NCI-H187 (cell line): ENCODE results near the gene ABLIM2.
A peak's percentile ranks its signal among the peaks of the same experiment; 100 is the strongest.

Experiments used
- DNase-seq, 2 experiments: peaks; one replicate each; lab custom pipeline; 2025; lab: John Stamatoyannopoulos, UW

The ABLIM2 gene

GRCh38 chr4:8158710-8159536 lies at the start of gene ABLIM2:
Gene ABLIM2 (minus strand): TSS chr4:8158813. CDS start chr4:8158689, 124 bp downstream.
- peak; percentile 96 to 99 for DNase-seq

- no peak for DNase-seq
Measured at GRCh38 chr4:8207314-8207713, 48.7 kb upstream of the ABLIM2 start.

DNA sequence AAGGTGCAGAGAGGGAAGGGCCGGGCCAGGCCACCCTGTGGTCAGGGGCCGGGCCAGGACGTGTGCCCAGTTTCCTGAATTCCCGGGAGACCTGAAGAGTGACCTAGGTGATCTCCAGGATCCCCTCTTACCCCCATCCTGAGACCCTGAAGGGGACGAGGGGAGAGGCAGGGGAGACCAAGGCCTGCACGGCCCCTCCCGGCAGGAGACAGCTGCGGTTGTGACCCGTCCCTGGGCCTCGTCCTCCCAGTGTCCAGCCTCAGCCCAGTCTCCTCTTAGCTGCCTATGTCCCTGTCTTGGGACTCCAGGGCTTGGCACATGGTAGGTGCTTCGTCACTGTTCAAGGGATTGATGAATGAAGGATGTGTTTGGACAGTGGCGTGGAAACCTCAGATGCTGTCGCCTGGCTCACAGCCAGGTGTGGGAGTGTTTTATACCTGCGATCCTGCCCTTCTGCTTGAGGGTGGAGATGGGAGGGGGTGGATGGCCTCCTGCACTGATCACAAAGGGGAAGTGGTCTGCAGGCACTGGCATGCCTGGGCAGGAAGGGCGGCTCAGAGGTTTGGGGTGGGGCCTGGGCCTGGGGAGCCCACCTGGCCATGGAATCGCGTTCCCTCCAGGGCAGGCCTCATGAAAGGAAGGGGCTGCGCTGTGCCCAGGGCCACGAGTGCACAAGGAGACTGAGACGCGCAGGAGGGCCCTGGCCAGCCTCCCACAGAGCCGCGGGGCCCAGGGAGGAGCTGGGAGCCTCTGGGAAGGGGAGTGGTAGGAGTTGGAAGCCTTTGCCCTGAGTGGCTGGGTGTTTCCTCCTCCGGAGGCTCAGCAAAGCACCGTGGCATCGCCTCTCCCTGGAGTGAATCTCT lies 47.4 kb upstream of the ABLIM2 start:
- peak; percentile 44 to 57 for DNase-seq

- no peak for DNase-seq
Measured at GRCh38 chr4:8205241-8205707, 46.7 kb upstream of the ABLIM2 start.

DNA sequence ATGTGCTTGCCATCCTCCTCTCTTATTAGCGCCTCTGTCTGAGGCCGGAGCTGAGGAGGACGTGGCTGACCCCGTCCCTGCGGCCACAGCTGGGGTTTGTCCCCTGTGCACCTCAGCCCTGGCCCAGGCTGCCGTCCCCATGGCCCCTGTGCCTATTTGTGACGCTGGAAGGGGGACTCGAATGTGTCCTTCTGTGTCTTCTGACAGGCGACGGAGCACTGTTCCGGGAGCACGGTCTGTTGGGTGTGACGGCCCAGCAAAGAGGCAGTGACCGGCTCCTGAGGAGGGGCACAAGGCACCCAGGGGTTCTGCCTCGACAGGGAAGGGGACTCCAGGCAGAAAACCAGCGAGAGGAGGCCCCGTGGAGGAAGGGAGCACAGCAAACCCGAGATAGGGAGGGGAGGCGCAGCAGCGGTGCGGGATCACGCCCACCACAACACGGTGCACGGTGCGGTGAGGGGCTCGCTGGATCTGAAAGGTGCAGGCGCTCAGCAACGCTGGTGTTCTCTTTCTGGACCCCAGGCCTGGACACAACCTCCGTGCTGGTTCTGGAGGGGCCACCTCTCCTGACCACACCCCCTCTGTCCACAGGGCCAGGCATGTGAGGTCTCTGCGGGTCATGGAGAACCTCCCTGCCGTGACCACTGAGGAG lies 46.1 kb upstream of the ABLIM2 start:
- no peak for DNase-seq

- no peak for DNase-seq
Measured at GRCh38 chr4:8203817-8204216, 45.2 kb upstream of the ABLIM2 start.

DNA sequence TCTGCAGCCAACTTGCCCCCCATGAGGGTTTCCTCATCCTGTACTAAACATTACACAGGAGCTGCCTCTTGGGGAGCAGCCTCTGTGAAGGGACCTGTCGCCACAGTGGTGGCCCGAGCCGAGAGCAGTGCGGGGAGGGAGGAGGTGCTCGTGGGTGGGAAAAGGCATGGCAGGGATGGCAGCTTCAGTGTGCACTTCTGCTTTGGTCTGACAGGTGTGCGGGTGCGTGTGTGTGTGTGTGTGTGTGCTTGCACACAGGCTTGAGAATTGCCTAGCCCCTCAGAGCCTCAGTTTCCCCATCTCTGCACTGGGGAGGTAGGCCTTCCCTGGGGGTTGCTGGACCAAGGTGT lies 44.4 kb upstream of the ABLIM2 start:
- no peak for DNase-seq

GRCh38 chr4:8202108-8203051 lies 43.8 kb upstream of the ABLIM2 start:
- DNase-seq = no peak

DNA sequence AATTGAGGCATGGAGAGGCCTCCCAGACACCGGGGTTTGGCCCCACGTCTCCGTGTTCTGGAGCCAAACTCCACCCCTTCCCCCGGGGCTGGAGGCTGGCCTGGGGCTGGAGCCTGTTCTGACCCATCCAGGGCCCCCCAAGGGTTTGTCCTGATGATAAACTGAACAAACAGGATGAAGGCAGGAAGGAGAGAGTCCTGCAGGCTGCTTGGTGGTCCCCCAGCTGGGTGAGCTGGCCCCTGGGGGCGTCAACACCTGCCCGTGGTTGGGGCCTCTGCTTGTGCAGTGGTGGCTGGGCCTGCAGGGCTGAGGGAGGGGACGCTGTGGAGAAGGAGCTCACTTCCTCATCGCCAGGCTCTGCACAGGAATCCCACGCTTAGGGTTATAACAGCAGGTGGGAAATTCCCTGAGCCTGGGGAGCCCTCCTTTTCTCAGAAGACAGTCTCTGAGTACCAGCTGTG lies 42.7 kb upstream of the ABLIM2 start:
- DNase-seq = no peak

- no peak for DNase-seq
Measured at GRCh38 chr4:8200302-8200975, 41.8 kb upstream of the ABLIM2 start.

- DNase-seq = no peak
Measured at GRCh38 chr4:8199594-8200301, 41.1 kb upstream of the ABLIM2 start.

GRCh38 chr4:8198906-8199593 lies 40.4 kb upstream of the ABLIM2 start, which contains the start of gene SH3TC1:
Gene SH3TC1 (plus strand): TSS chr4:8199290. CDS start chr4:8205195, 5,905 bp downstream.
- no peak for DNase-seq

DNA sequence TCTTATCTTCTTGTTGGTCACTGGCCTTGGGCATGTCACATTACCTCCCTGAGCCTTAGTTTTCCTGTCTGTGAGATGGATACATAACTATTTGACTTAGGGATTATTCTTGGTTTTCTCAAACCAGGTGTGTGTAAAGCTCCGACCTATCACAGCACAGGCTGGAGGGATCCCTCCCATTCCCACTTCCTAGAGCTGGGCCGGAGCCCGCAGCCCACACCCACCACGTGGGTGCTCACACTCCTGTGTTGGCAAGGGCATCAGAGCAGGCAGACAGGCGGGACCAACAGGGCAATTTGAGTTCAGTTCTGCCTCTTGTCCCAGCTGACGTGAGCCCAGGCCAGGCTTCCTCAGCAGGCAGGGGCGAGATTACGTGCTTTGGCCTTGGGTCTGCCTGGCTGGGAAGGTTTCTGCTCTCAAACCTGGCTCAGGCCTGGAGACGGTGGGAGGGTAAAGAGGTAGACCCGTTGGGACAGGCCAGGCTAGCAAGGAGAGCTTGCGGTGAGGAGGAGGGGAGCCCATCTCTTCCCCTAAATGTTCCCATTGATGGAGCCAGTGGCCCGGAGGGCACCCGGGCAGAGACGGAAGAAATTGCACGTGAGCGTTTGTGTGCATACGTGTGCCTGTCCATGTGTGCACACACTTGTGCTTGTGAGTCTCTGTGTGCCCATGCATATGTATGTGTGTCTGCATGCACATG lies 39.7 kb upstream of the ABLIM2 start:
- no peak for DNase-seq

- no peak for DNase-seq
Measured at GRCh38 chr4:8197521-8197920, 38.9 kb upstream of the ABLIM2 start.

DNA sequence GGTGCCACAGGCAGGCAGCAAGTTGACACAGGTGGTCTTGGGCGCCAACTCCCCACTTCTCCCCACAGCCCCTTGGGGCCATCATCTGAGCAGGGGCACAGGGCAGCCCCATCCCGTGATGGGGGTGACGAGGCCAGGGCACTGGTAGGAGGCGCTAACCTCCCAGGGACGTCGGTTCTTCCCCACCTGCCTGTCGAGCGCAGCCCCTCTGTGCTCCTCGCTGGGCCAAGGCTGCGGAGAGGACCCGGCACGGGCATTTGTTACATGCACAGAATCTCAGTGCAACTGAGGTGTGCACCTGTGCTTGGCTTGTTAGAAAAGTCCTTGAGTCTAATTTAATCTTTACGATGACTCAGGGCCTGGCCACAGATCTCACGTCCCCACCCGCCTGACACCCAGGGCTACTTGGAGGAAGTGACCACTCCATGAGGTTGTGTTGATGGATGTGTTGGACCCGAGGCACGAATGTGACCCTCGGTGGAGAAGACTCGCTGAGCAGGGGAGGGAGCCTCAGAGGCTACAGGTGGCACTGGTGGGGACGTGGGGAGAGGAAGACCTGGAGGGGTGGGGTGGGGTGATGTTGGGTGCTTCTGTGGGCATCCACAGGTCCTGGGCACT lies 37.3 kb upstream of the ABLIM2 start:
- DNase-seq = no peak

DNA sequence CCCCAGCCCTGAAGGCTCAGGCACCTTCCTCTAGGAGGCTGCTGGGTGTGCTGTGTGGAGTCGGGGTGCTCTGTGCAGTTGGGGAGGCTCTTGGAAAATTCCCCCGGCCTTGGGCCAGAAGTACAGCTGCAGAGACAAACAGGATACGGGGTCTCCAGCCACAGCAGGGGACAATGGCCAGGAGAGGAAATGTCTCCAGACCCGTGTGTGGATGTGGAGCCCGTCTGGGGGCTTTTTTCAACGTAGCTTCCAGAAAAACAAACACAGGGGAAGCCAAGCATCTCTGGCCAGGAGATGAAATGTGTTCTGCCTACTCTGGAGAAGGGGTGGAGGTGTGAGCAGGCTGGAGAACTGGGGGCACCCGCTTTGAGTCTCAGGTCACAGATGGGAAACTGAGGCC lies 36.8 kb upstream of the ABLIM2 start:
- DNase-seq = no peak

- DNase-seq = no peak
Measured at GRCh38 chr4:8194306-8195242, 36.0 kb upstream of the ABLIM2 start.
